Measurements from ENCODE around the gene CDC42EP3.
A peak's percentile ranks its signal among the peaks of the same experiment; 100 is the strongest.

Gene CDC42EP3

GRCh38 chr2:37671009-37671815, at the start of gene CDC42EP3:
Gene CDC42EP3, minus strand, starts transcription at chr2:37671642. Its CDS starts 25,055 bp downstream, at chr2:37646587.
- peak; percentile 69 to 74 for DNase-seq

- DNase-seq, result no peak
Observed at GRCh38 chr2:37721201-37721560, 49.7 kb upstream of the CDC42EP3 start.

DNA sequence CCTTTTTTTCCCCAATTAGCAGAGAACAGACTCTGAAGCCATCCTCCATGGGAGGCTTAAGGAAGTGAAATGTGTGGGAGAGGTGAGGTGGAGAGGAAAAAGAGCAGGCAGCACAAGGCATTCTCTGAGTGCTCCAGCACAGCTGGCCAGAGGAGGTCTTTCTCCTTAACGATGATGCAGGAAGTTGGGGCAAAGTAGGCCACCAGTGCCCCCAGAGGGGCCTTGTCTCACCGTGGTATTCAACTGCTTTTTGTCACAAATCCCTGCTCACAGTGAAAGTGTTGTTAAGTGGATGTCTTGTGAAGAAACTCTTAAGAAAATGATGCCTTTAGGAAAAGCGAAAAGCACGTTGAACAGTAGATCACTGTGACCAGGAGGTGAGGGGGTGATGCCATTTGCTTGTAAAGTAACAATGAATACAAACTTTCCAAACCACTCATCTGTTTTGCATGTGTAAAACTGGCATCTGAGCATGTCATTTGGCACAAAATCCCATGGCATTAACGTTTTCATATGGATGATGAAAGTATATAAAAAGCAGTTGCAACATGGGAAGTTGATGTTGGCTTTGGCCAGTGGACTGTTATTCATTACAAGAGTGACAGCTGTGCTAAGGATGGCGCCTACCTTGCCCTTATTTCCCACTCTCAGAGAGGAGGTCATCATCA, 49.2 kb upstream of the CDC42EP3 start:
- no peak for DNase-seq

DNA sequence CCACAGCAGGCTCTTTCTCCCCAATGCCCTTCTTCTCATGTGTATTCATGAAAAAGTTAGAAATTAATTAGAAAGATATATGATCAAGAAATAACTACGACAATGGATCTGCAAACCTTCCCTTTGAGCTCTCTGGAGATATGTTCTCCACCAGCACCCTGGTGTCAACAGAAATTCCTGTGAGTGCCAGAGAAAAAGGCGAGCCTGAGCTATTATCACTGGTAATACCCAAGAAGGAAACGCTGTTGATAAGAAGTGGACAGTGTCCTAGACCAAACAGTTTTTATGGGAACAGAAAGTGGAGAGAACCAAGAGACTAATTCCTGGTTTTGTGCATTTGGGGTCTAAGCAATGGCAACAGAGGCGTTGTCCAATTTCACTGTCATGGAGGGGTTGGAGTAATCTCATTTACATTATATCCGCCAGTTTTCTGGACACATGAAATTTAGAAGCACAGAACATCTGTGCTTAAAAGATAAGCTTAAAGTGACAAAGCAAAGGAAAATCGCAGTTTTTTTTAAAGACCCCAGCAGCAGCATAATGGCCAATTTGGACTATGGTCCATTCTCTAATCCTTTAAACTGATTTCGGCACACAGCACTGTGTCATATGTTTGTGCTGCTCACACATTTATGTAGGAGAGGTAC, 47.2 kb upstream of the CDC42EP3 start:
- DNase-seq, result no peak

DNA sequence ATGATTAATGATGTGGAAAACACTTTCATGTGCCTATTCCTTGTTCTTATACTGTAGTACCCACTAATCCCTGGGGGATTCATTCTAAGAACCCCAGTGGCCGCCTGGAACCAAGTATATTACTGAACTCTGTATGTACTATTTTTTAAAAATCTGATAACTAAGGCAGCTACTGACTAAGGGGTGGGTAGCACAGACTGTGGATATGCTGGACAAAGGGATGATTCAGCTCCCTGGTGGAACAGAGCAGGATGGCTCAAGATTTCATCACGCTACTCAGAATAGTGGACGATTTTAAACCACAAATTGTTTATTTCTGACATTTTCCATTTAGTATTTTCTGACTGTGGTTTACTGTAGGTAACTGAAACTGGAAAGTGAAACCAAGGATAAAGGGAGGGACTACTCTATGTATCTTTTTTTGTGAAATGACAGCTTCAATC, 41.8 kb upstream of the CDC42EP3 start:
- no peak for DNase-seq

DNA sequence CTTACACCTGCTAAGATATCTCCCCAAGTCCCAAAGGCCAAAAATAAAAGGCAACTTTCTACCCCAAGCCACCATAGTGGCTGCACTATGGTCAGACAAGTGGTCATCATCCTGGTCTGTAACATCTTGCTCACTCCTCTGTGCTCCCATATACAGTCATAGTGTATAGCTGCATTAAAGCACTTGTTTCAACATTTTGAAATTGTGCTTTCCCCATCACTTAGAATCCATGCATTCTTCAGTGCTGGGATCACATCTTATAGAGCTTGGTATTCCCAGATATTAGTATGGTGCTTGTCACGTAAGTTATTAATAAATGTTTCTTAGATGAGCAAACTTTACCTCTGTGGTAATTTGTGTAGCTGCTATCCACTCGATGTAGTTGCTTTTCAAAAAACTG, 40.4 kb upstream of the CDC42EP3 start:
- DNase-seq, result no peak

DNA sequence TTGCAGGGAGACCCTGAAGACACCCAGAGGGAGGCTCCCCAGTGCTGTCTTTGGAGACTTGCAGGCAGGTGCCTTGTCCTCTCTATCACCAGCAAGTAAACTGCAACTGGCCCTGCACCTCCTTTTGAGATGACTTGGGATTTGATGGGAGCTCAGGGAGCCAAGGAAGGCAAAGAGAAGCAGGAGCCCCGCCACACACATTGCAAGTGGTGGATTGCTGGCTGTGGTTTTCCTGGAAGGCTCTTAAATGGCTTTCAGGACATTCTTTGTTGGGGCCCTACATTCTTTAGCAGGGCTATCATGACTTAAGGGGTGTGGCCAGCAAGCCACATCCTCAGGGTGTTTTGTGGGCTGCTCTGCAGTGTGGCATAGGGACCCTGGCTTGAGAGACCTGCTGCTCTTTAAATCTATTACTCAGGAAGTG, 39.9 kb upstream of the CDC42EP3 start:
- DNase-seq, result peak; percentile 20 to 42

DNA sequence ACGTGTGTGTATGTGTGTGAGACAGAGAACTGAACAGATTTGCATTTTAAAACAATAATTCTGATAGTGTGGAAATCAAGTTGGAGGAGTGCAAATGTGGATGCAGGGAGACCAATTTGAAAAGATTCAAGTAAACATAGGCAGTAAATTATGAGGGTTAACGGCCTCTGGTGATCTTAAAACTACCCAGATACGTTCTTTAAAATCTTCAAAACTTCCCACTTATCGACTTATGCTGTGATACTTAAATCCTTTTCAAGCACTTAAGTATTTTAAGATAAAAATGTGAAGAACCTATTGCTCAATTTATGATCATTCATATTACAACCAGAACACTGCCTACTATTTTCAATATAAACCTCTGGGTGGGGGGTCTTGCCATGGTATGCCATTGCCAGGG, 37.7 kb upstream of the CDC42EP3 start:
- no peak for DNase-seq

GRCh38 chr2:37708146-37708545, 36.7 kb upstream of the CDC42EP3 start:
- no peak for DNase-seq

DNA sequence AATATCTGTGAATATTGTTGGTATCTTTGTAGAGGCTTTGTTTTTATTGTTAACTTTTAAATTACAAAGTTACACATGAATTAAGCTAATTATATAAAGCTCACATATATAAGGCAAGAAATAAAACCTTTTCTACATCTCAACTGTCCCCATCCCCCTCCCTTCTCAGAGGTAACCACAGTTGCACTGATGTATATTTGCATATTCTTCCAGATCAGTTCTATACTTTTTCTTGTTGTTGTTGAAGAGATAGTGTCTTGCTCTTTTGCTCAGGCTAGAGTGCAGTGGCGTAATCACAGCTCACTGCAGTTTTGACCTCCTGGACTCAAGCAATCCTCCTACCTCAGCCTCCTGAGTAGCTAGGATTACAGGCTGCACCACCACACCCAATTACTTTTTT, 36.0 kb upstream of the CDC42EP3 start:
- DNase-seq, result no peak

GRCh38 chr2:37706334-37707183, 35.1 kb upstream of the CDC42EP3 start:
- DNase-seq, result no peak

DNA sequence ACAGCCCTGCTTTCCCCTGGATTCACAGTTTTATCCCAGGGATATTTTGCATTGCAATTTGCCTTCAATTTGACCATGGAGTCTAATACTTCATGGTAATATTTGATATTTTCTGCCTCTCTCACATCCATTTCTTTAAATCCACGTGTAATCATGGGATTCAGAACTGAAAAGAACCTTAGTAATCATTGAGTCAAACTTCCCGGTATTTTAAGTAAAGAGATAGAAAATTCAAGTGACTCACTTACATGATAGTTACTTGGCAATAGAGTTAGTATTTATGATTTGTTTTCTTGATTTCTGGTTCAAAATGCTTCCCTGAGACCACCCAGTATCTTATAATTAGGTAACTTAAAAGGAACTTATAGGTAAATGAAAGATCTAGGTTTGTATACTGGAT, 33.7 kb upstream of the CDC42EP3 start:
- DNase-seq, result no peak

DNA sequence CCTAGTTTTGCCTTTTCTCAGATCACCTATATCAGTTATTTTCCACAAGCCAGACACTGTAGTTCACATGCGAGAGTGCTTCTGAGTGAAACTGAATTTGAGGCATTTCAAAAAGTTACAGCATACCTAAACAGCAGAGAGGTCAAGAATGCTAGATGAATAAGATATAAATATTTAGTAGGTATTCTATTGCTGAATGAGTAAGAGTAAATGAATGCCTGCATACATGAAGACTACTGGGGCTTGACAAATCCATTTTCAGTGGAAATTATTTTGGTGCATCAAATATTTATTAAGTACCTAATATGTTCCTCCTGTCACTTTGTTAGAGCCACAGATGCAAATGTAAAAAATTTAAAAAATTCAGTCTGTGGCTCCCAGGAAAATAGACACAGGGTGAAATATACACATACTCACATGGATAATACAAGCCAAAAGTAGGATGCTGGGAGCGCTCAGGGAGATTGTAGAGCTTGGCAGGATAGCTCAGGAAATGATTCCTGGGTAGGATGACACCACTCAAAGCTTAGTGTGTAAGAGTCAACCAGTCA, 27.6 kb upstream of the CDC42EP3 start:
- DNase-seq, result no peak

- no peak for DNase-seq
Observed at GRCh38 chr2:37695336-37695735, 23.9 kb upstream of the CDC42EP3 start.

DNA sequence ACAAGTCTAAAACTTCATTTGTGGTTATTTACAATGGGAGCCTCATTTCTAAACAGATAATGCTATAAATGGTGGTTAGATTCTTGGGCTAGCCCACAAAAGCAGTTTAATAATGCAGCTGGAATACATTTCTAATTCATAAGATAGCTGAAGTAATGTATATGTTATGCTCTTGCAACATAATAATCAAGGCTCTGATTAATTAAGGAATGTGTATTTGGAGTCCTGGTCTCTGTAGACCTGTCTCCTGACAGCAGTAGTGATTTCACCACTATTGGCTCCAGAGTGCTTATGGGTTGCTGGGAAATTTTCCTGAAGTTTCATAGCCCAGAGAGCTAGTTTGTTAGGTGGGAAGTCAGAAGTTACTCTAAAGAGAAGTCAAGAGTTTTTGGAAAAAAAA, 21.3 kb upstream of the CDC42EP3 start:
- DNase-seq, result no peak

- no peak for DNase-seq
Observed at GRCh38 chr2:37689751-37690150, 18.3 kb upstream of the CDC42EP3 start.

DNA sequence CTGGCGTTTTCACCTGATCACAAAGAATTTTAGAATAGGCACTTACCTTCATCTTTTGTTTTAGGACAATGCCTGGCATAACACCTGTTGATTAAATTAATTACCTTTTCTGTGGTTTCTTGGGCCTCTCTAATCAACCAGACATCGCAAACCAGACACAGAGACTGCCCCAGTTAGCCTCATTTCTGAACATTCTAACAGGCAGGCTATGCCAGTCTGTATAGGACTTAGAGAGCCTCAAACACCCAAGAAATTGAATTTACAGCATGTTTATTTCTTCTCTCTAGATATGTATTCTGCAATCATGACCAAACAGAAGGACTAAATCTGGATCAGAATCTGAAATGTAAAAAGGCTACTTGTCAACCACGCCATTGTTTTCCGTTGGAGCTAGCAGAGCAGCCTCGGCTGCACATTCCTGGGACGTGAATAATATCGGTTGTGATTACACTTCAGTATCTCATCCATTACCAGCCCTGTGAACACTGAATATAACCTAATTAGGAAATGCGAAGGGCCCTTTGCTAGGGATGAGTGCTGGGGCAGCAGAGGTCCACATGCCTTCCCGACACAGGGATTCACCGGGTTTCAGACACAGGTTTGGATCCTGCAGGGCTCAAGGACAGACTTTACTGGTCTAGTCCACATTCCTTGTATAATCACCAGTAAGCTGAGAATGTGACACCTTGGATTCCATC, 17.5 kb upstream of the CDC42EP3 start:
- no peak for DNase-seq

GRCh38 chr2:37686792-37687526, 15.5 kb upstream of the CDC42EP3 start:
- no peak for DNase-seq

GRCh38 chr2:37684809-37685208, 13.4 kb upstream of the CDC42EP3 start:
- no peak for DNase-seq

DNA sequence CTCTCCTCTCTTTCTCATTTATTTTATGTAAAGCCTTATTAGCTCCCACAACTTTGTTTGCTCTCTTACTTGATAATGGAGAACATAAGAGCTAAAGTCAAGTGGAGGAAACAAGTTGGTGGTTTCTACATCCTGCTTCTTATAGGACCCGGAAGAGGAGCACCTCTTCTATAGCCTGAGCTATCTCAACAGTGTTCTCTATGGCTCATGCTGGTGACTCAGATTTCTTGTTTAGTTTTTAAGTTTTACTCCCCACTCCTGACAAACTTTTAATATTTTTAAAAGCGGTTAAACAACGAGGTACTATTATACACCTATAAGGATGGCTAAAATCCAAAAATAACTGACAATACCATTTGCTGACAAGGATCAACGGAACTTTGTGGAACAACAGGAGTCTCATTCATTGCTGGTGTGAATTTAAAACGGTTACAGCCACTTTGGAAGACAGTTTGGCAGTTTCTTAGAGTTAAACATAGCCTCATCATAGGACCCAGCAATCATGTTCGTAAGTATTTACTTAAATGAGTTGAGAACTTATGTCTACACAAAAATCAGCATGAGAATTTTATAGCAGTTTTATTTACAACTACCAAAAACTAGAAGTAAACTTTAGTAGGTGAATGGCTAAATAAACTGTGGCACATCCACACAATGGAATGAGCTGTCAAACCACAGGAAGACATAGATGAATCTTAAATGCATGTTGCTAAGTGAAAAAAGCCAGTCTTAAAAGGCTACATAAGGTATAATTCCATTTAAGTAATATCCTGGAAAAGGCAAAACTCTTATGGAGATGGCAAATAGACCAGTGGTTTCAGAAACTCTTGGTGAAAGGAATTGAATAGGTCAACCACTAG, 12.7 kb upstream of the CDC42EP3 start:
- peak in 1 of 2 donors; percentile 49 for DNase-seq
